HG02884 (cell line): ENCODE results near the gene APH1B.

Experiments used
- ATAC-seq: cut with Tn5 transposase; IDR thresholded peaks from one replicate; pipeline ENCODE4 v1.9.1; 2021; ENCODE audit warnings: mild to moderate bottlenecking, moderate library complexity; ENCODE audit not compliant: unreplicated experiment

Gene APH1B

DNA sequence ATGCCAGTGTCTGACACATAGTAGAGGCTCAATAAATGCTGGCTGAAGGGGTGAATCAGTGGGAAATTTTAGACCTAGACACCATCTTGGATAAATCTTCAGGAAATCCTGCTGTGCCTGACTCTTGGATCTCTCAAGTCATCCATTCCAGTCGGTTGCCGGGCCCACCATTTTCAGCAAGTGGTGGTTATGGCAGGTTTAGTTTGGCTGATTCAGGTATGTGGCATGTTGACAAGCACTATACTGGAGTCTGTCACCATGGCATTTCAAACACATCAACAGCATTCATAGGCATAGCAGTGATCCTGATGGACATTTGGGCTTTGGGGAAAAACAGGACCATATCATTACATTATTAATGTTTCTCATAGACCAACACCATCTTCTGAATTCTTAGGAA, 25.7 kb upstream of the APH1B start:
- no peak for ATAC-seq

DNA sequence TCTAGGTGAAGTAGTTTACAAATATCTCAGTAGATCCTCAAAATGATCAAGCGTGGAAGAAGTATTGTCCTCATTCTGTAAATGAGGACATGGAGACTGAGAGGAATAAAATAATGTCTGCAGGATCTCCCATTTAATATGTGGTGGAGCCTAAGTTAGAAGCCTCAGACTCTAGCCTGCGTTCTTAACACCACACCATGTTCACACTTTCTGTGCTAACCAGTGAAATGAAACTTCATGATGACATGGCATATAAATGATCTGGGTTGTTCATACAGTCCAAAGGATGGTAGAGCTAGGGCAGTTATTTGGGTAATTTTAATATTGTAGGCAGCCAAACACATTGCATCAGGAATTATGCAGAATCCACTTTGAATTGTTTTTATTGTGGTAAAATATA, 25.1 kb upstream of the APH1B start:
- ATAC-seq = no peak

GRCh38 chr15:63254991-63255390, 22.4 kb upstream of the APH1B start:
- ATAC-seq = no peak

DNA sequence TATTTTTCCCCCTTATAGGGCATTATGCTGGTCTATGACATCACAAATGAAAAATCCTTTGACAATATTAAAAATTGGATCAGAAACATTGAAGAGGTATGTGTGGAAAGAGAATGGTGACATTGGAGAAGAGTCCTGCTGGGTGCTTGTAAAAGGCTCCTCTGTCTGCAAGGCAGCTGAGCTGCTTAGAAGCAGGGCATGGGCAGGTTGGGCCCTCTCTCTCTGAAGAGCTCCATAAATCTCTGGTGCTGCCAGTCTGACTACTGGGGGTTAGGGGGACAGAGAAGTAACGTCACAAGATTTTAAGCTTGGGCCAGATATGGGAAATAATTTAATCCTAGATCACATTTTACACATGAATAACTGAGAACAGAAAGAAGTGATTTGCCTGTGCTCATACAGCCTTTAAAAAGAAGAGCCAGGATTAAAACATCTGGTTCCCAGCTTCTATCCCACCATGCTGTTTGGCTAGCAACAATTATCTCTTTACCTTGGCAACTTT, 21.9 kb upstream of the APH1B start:
- no peak for ATAC-seq

- no peak for ATAC-seq
These were observed 20.8 kb upstream of the APH1B start for GRCh38 chr15:63256433-63257274.

DNA sequence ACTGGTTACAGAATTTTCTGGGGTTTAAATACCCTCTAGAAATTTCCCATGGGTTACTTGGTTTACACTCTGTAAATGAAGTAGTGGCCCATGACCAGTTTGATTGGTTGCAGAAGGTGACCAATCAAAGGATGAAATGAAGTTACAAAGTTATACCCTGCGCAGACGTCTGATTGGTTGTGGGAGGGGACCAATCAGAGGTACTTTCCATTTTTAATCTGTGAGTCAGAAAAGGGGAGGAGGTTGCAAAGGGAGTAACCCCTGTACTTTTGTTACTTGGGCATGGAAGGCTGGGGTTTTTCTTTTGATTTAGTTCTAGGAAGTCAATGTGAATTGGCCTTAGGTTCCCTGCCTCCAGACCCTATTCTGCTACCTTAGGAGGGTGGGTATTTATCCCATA, 18.7 kb upstream of the APH1B start:
- ATAC-seq = no peak

DNA sequence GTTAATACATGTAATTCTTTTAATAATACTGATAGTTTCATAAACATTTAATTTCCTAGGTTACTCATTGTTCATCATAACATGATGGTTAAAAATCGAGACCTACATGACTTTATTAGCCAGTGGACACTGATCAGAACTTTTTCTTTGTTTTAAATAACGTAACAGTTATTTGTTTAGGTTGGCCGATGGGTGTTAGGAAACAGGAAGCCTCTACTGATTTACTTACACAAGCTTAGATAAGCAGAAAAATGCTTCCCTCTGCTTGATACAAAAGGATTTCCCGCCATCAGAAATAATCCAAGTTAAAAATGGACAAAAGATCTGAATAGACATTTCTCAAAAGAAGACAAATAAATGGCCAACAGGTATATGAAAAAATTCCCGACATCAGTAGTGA, 16.6 kb upstream of the APH1B start:
- ATAC-seq = no peak

DNA sequence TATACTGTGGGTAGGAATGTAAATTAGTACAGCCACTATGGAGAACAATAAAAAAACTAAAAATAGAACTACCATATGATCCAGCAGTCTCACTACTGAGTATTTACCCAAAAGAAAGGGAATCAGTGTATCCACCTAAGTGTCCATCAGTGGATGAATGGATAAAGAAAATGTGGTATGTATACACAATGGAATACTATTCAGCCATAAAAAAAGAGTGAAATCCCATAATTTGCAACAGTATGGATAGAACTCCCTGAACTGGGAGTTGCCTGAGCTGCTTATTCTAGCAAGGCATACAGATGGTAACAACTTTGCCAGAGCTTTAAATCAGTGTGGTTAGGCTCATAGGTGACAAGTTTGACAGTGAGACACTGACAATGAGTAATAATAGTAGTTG, 16.1 kb upstream of the APH1B start:
- ATAC-seq = no peak

GRCh38 chr15:63263519-63263918, 13.9 kb upstream of the APH1B start:
- no peak for ATAC-seq

- no peak for ATAC-seq
These were observed 12.6 kb upstream of the APH1B start for GRCh38 chr15:63264688-63265293.

- no peak for ATAC-seq
These were observed 3.0 kb upstream of the APH1B start for GRCh38 chr15:63274427-63274826.

DNA sequence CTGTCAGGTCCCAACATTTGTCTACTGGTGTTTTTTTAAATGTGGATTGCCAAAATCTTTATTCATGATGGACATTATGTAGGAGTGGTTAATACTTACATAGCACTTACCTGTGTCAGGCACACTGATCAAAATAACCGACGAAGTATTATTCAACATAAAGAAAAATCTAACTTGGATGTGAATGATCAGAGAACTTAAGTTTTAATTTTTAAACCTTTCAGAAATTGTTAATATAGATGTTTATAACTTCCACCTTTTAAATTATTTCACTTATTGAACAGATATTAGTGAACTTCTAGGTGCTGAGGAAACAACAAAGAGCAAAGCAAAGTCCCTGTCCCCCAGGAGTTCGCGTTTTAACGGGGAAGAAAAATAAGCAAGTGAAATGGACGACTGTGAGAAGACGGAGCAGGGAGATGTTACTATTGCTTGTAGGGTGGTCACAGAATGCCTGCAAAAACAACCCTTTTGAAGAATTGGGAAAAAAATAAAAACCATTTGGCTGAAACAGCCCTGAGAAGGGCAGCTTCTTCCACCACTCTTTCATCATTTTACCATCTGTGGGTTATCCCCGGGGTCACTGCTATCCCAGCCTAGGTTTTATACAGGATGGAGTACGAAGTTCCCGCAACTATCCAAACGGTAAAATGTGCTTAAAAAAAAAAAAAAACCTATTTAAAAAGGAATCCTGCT, 915 bp upstream of the APH1B start:
- ATAC-seq = no peak

GRCh38 chr15:63277893-63278456, 570 bp downstream of the APH1B start:
- ATAC-seq = no peak

DNA sequence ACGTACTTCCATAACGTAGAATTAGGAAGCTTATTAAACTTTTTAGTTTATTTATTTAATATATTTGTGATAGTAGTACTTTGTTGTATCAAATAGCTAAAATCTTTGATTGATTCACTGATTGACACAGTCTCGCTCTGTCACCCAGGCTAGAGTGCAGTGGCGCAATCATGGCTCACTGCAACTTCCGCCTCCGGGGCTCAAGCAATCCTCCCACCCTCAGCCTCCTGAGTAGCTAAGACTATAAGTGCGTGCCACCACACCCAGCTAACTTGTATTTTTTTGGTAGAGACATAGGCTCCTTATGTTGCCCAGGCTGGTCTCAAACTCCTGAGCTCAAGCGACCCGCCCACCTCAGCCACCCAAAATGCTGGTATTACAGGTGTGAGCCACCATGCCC, 5.7 kb downstream of the APH1B start:
- no peak for ATAC-seq

- ATAC-seq = no peak
These were observed 6.9 kb downstream of the APH1B start for GRCh38 chr15:63284335-63284734.

DNA sequence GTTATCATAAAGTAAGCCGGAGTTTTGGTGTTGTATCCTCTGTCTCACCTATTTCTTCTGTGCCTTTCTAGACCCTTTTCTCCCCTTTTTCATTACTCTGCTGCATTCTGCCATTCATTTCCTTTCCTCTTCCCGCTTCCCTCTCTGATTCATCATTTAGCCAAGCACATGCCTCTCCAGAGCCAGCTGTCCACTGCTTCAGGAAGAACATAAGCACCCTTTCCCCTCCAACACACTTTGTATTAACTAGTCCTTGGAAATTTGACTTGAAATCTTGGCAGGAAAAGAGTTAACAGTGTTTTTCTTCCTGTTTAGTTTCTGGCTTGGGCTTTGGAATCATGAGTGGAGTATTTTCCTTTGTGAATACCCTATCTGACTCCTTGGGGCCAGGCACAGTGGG, 9.7 kb downstream of the APH1B start:
- ATAC-seq = no peak

- no peak for ATAC-seq
These were observed 10.9 kb downstream of the APH1B start for GRCh38 chr15:63288342-63288741.

DNA sequence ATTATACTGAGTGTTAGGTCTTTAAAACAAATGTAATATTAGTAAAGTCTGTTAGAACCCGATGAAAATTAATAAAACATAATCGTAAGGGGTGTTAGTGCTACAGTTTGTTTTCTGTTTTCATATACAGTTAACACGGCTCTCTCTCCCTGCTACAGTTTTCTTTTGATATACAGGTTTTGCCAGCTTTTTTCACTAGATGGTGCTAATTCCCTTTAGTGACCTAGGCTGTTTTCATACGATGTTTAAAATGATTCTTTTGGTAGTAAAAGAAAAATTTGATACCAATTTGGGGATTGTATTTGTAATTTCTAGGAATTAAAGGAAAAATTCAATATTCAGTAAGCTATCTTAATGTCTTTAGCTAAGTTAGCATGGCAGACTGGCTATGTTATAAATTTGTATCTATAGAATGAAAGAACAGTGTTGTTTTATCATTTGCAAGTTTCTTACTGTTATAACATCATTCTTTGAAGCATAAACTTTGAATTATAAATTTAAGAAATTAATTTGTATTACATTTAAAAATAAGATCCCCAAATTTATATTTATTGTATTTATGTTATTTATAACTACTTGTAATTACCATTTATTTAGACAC, 11.5 kb downstream of the APH1B start:
- no peak for ATAC-seq

GRCh38 chr15:63291507-63291906, 14.1 kb downstream of the APH1B start:
- ATAC-seq = no peak

GRCh38 chr15:63292241-63292640, 14.8 kb downstream of the APH1B start:
- no peak for ATAC-seq

DNA sequence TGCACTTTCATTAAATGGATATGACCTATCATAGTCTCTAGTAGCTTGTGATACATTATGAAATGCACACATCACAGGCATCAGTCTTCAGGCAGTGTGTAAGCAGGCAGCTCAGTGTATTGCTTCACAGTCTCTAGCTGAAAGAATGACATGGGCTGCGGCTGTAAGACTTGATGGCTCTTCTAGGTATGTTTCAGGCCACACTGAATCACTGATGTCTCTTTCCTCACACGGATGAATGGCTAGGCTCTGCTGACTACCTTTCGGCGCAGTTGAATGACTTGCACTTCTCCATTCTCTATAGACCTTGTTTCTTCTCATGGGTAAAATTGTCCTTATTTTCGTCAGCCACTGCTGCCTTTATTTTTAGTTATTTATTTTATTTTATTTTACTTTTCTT, 15.4 kb downstream of the APH1B start:
- no peak for ATAC-seq
